Cardiac septum (tissue), 1 donor: ENCODE measurements around the gene TTLL11. TPM values are rescaled to one million over a fixed set of nuclear protein-coding genes. Genes with fewer than 3 reads are reported as not detected.

Source experiments
- DNase-seq: peaks from one replicate; pipeline ENCODE4 v3.0.0-alpha.2; 2020; ENCODE audit warnings: low spot score
- intact Hi-C: fragments of 100-400 bp; cut with DNase I; formaldehyde crosslinking; loops from one replicate; pipeline ENCODE4 v1.14.0; 2022
- total RNA-seq: library from RNA; stranded (reverse); fragmentation: NEBNext Ultra II Directional; extraction: Animal tissue kit (Norgen Biotek cat#: 25700); gene quantifications from one replicate; pipeline ENCODE4 v1.2.1, GENCODE V29; 2021
- donor health status: DM: no; HTN: no; CAD: no.

The TTLL11 gene
- total RNA-seq, 1 donor from 2014 or later, result 12.6 TPM

DNA sequence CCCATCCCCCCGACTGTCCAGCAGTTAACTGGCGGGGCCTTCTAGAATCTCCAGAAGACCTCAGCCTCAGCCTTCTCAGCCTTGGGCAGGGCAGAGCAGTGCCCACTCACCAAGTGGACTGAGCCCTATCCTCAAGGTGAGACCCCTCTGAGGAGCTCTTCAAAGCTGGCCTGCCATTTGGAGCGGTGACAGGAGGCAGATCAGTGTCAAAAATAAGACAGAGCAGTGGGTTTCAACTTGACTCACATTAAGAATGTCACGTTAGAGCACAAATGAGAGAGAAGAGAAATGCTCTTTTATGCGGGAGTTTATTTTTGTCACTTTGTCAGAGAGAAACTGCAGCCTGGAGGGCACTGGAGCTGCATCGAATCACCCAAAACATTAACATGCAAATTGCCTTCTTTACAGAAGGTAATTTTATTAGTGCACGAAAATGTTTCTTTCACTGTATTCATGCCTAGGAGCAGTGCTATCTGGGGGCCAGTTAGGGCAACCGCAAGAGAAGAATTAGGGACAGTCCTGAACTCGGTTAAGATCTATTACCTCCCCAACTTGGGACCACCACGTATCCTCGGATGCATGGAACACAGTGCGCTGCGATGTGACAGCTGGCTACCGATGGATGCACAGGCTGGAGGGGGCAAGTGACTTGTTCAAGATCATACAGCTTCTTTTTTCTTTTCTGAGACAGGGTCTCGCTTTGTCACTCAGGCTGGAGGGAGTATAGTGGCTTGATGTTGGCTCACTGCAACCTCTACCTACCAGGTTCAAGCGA lies 253.2 kb downstream of the TTLL11 start:
- intact Hi-C loops, result no loop called here
- peak; percentile 3 for DNase-seq

DNA sequence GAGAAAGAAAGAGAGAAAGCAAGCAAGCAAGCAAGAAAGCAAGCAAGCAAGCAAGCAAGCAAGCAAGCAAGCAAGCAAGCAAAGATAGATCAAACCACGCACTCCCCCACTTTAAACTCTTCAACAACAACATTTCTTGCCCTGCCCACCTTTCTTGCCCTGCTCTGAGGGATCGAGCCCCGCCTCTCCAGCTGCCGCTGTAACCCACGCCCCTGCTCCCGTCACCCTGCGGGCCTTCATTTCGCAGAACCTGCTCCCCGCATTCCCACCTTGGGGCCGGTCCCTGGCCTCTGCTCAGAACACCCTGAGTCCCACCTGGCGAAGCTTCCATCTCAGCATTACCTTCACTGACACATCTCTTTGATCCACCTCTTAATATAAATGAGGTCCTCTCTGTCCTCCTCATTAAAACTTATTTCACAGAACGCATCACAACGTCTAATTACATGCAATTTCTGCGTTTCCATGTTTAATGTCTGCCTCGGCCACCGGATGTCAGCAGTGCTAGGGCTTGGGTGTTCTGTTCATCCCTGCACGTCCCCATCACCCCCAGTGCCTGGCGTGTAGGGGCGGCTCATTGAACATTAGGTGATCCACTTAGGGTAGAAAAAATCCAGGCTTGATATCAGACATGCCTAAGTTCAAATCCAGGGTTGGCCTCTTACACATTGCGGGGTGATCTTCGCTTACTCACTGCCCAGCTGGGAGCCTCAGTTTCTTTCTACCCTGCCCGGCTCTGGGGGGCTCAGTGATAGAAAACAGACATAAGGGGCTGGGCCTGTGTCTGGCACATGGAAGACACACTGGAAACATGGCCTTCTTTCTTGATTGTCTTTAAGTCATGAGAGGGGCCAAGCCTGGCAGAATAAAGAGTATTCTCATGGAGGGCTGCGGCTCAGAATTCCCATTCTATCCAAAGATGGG lies 254.1 kb downstream of the TTLL11 start:
- DNase-seq, result peak; percentile 62
- intact Hi-C loops, result no loop called here

DNA sequence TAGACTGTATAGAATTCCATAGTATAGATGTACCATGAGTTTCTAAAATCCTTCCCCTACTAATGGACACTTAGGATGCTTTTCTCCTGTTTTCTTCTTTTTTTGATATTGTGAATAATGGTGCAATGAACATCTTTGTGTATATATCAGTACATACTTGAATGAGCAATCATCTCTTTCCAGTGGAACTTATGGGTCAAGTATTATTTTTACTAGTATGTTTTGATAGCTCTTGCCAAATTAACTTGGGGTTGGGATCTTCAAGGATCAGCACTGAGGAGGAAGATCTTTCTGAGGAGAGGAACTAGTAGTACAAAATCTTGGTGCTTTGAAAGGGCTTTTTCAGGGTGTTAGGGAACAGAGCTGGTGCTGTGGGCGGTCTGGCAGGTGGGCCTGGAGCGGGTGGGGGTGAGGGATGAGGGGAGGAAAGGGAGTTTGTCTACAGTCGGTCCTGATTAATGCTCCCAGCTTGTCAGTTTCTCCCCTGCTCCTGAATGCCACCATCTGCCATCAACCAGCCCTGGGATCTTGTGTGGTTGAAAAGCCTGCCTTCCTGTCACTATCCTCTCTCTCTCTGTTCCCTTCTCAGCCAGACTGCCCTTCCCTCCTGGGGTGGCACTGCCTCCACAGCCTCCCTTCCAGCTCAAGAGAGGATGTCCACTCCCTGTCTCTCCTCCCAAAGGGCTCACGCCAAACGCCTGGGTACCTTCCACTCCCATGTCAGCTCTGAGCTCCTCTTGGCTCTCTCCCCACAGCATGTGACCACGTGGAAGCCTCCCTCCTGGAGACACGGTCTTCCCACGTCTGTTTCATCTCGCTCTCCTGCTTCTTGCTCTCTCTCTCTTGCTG lies 255.8 kb downstream of the TTLL11 start:
- intact Hi-C loops, result no loop called here
- peak; percentile 75 for DNase-seq

DNA sequence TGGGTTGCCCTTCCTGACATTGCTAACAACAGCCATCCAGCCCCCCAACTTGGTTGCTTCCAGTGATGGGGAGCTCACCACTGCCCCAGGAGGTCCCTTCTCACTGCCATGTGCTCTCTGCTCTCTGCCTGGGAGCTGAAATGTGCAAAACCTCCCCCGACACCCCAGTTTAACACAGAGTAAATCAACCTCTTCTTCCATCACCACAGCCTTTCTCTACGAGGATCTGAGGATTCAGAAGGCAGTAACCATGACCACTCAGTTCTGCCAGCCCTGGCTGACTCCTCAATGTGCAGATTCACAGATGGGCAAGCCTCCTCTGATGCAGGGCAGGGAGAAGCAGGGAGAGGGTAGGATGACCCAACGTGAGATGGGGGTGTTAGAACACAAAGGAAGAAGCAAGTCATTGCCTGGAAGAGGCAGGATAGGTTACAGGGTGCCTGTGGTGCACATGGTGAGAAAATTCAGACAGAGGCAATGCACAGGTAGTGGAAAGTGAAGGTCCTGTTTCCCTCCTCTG lies 256.7 kb downstream of the TTLL11 start:
- intact Hi-C loops, result no loop called here
- DNase-seq, result peak; percentile 75

DNA sequence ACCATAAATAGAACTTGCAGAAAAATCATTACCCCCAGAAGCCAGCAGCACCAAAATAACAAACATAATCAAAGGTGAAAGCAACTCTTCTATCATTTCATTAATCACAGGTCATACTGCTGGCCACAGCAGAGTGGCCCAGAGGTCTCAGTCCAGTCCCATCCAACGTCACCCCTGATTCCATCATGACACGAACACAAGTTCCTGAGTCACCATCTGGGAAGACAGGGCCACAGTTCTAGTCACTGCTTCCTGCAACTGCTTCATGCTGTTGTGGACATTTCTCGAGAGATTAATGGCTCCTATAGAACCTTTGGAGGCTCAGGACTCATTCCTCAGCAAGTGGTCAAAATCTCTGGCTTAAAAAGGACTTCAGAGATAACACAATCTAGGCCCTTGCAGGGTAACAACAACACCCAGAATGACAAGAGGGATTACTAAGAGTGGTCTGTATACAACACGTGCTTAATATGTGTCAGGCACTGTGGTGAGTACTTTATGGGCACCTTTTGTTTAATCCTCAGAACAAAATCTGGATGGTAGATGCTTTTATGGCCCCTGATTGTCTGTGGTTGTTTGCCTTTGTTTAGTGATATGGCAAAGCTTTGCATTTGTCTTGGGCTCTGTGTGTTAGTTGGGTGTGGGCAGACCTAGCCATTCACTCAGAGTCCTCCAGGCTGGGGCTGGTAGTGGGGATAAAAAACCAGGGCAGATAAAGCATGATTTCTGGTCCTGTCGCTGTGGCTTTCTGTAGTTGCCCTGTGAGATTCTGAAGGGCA lies 257.3 kb downstream of the TTLL11 start:
- intact Hi-C loops, result no loop called here
- peak; percentile 53 for DNase-seq

DNA sequence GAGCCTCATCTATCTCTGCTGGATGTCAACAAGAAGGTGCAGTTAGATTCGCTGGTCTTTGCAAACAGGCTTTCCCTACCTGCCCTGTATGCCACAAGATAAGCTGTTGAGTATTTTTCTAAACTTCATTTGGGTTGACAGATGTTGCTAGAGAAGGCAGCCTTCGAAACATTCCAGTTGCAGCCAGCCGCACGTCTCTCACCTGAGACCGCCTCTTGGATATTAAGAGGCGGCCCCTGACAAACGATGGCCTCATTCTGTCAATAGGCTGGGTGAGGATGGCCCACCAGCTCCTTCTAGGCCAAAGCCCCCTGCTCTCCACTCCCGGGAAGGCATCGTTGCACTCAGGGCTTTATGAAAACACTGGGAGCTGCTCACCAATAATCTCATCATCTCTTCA lies 260.0 kb downstream of the TTLL11 start:
- peak; percentile 55 for DNase-seq
- intact Hi-C loops, result no loop called here

DNA sequence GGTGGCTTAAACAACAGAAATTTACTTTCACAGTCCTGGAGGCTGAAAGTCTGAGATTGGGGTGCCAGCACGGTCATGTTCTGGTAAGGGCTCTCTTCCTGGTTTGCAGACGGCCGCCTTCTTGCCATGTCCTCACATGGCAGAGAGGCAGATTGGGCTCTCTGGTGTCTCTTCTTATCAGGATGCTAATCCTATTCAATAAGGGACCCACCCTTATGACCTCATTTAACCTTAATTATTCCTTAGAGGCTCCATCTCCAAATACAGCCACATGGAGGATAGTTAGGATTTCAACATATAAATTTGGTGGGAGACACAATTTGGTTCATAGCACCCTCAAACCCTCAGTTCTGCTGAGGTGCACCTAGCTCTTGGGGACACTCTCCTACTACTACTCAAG lies 261.2 kb downstream of the TTLL11 start:
- no peak for DNase-seq
- intact Hi-C loops, result no loop called here

DNA sequence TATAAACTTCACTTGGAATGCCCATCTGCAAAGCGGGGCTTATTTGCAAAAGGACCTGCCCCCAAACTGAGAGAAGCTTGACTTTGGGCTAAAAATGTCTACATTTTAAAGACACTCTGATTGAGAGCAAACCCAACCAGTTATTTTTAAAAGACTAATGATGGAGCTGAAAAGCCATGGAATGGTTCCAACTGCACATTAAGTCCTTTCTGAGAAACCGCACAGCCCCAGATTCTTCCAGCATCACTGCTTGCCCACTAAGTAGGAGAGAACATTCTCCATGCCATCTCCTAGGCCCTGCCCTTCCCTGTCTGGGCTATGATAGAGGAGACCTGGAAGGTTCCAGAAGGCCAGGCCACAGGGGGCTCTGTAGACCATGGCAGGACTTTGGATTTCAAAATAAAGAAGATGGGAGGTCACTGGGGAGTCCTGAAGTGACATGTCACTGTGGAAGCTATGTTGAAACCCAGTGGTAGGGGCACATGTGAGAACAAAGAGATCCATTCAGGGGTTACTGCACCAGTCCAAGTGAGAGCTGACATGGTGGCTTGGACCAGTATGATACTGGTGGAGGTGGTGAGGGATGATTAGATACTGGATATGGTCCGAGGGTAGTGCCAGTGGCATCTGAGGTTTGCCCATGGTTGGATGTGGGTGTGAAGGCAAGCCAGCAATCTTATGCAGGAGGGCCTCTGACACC lies 262.5 kb downstream of the TTLL11 start:
- intact Hi-C loops, result no loop called here
- peak; percentile 36 for DNase-seq

DNA sequence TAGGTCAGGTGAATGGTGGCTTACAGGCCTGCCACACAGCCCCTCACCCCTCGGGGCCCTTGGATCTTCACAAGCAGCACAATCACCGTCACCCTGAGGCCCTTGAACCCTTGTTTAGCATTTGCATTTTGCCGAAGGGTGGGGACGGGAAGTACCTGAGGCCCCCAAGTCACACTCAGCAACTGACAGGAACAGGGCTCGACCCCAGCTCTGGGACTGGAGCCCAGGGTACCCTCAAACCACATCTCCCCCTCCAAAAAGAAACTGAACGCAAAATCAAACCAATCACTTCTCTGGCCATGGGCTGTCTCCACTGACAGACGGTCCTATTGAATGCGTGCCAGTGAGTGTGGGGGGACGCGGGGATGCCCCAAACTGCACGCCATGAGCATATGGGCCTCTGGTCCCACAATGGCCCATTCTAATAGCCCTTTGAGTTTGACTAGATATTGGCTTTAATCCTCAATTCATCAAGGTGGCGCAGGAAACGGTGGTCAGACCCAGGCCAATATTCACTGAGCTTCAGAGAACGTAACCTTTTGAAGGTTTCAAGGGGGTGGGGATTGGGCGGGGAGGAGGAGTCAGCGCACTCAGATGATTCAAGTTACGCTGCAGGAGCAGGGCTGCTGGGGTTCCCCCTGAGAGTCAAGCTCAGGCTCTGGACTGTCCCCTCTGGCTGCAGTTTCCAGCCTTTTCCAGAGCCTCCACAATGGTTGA lies 265.7 kb downstream of the TTLL11 start:
- peak; percentile 41 for DNase-seq
- intact Hi-C loops, result no loop called here

DNA sequence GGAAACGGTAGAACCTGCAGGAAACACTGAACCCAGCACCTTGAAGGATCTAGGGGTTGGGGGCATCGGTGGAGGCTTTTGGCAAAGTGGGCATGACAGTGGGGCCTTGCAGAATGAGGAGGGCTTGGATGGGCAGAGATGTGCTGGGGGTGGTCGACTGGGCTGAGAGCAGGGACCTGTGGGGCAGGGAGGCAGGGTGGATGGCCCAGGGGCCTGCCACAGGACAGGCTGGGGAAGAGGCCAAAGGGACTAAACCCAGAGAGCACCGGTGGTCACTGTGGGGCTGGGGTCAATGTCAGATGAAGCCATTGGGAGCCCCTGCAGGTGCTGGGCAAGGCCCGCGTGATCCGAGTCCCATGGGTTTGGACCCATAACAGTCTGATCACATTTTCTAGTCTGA lies 266.4 kb downstream of the TTLL11 start:
- intact Hi-C loops, result no loop called here
- DNase-seq, result peak; percentile 36

DNA sequence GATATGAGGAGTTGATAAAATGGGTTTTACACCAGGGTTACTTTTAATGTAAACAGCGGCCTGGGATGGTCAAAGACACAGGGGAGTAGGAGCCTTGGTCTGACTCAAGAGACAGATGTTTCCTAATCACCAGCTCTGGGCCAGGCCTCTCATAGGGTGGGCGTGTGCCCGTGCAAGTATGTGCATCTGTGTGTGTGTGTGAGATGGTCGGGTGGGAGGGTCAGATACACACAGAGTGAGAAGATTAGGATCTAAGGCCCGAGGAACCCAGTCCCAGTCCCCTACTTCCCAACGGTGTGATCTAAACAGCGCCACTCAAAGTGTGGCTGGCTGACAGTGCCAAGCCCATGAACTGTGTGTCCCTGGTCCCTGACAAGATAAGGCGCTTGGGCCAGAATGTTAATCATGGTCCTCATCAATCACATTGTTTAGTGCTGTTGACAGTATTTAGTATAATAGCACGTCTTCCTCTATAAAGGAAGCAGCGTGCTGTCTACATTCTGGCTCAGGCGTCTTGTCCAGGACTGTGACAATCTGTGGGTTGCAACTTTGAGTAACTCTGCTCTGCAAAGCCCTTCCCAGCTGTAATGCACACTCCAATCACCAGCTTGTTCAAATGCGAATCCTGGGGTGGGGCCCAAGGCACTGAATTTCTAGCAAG lies 267.9 kb downstream of the TTLL11 start:
- intact Hi-C loops, result no loop called here

DNA sequence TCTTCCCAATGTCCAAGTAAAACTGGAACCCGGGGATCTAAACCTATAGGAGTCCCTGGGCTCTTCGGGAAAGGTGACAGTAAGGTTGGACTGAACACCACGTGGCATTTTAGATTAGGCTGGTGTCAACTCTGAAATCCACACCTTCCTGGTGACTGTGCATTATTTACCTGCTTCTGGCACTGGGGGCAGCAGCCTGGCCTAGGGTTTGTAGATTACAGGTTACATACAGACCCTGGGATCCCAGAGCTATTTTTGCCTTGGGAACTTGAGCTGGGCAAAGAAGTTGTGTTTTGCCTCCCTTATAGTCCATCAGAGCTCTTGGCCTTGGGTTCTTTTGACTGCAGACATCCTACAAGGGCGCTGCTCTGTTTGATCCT lies 268.5 kb downstream of the TTLL11 start:
- no peak for DNase-seq
- intact Hi-C loops, result no loop called here

More for the DNA sequence above, 267.9 kb downstream of the TTLL11 start:
- DNase-seq, result no peak

DNA sequence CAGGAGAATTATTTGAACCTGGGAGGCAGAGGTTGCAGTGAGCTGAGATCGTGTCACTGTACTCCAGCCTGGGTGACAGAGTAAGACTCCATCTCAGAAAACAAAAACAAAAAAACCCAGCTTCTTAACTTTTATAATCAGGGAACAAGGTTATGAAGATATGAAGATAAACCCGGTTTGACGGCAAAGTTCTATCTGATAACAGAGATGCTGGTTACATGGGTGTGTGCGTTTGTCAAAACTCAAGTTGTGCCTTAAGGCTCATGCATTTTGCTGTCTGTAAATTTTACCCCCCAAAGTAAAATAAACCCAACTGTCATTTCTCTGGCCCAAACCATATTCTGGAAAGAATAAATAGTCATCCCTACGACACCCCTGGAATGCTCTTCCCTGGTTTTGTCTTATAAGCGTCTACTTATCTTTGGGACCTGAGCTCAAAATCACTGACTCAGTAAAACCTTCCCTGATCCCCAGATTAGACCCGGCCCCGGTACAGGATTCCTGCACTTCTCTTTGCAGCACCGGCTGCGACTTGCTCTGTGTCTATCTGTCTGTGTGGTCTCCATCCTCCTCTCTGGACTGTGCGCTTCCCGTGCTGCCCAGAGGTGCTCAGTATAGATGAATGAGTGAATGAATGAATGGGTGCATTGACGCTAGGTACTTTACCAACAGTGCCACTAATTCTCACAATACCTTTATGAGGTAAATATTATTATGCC lies 269.5 kb downstream of the TTLL11 start:
- intact Hi-C loops, result no loop called here
- no peak for DNase-seq

DNA sequence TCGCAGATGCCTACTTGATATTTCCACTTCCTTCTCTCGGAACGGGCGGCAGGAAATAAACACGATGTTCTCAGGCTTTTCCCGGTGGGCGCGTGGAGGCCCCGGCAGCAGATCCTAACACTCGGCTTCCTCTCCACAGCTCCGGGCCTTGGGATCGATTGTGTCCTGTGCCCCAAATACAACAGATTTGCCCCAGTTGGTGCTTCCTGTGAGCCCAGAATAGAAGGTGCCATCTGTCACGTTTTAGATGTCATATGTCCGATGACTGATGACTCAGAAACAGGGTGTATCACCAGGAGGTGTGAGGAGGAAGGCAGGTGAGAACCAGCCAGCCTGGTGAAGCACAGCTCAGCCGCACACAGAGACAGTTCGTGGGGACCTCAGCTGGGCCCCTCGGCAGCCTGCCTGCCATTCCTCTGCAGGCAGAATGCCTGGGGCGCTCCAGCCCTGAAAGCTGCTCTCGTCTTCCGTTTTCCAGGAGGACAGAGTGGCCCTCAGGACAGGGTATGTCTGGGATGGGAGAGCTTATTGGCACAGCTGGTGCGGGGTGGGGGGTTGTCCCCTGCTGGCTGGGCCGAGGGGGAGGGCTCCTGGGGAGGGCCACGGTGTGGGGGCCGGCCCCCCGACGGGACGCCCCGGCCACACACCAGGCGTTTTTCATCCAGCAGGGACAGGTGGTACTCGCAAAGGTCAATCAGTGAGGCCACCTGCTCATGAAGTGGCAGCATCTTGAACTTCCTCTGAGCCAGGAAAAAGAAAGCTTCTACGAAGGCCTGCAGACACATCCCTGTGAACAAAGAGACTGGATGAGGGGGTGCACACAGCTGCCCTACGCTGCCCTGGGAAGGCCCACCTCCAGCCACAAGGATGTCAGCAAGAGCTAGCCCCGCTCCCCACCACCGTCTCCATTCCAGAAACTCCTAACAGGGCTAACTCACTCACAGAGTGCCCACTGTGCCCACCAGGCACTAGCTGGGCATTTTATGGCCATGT lies 270.7 kb downstream of the TTLL11 start:
- intact Hi-C loops, result no loop called here
- no peak for DNase-seq

DNA sequence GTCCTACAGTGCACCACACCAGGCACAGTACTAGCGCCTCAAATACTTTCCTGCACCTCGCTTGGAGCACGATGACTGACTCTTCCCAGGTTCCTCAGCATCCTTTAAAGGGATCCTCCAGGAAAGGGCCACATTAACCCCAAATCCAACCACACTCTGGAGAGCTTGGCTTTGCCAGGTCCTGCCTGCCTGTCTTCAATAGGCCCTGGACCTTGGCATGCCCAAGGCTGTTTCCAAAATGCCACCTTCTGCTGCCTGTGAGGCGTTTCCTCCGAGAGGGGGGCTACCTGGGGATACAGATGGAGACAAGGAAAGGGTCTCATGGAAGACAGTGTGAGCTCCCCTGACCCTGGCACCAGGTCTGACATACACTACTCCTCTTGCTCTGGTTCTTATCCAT lies 271.8 kb downstream of the TTLL11 start:
- intact Hi-C loops, result no loop called here
- DNase-seq, result no peak
